Astrocyte (in vitro differentiated cells and primary cell): ENCODE data around the gene GDI2.

Source experiments
- EZH2 ChIP-seq: IDR thresholded peaks from 2 replicates; pipeline ENCODE4 v1.6.1; 2012; ENCODE audit warnings: mild to moderate bottlenecking, low read length, inconsistent platforms; ENCODE audit not compliant: insufficient read depth
- TF ChIP-seq, protein P1 (sequence below): IDR thresholded peaks from 2 replicates; pipeline ENCODE4 v1.5.1; 2011; ENCODE audit warnings: low read depth, mild to moderate bottlenecking, inconsistent platforms, low read length, moderate library complexity; ENCODE audit not compliant: insufficient read depth

DNA sequence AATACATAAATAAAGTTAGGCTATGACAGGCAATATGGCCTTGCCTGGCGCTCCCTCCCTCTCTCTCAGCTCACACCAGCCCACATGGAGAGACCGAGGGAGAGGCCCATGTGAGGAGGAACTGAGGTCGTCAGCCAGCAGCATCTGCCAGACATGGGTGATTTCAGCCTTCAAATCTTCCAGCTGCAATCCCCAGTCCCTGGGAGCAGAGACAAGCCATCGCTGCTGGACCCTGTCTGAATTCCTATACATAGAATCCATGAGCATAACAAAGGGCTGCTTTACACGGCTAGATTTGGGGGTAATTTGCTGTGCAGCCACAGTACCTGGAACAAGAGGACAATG is 40.9 kb upstream of the GDI2 start:
- TF ChIP-seq, protein P1, sequence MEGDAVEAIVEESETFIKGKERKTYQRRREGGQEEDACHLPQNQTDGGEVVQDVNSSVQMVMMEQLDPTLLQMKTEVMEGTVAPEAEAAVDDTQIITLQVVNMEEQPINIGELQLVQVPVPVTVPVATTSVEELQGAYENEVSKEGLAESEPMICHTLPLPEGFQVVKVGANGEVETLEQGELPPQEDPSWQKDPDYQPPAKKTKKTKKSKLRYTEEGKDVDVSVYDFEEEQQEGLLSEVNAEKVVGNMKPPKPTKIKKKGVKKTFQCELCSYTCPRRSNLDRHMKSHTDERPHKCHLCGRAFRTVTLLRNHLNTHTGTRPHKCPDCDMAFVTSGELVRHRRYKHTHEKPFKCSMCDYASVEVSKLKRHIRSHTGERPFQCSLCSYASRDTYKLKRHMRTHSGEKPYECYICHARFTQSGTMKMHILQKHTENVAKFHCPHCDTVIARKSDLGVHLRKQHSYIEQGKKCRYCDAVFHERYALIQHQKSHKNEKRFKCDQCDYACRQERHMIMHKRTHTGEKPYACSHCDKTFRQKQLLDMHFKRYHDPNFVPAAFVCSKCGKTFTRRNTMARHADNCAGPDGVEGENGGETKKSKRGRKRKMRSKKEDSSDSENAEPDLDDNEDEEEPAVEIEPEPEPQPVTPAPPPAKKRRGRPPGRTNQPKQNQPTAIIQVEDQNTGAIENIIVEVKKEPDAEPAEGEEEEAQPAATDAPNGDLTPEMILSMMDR: no peak
- TF ChIP-seq EZH2: no peak
